Measurements from ENCODE around the gene GABARAPL2.

- TF ChIP-seq, protein P1, sequence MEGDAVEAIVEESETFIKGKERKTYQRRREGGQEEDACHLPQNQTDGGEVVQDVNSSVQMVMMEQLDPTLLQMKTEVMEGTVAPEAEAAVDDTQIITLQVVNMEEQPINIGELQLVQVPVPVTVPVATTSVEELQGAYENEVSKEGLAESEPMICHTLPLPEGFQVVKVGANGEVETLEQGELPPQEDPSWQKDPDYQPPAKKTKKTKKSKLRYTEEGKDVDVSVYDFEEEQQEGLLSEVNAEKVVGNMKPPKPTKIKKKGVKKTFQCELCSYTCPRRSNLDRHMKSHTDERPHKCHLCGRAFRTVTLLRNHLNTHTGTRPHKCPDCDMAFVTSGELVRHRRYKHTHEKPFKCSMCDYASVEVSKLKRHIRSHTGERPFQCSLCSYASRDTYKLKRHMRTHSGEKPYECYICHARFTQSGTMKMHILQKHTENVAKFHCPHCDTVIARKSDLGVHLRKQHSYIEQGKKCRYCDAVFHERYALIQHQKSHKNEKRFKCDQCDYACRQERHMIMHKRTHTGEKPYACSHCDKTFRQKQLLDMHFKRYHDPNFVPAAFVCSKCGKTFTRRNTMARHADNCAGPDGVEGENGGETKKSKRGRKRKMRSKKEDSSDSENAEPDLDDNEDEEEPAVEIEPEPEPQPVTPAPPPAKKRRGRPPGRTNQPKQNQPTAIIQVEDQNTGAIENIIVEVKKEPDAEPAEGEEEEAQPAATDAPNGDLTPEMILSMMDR (IDR thresholded peaks at IDR 0.05; ENCODE audit: low read depth, low read length) = no peak
- TF ChIP-seq POLR2A (IDR thresholded peaks at IDR 0.05; ENCODE audit: extremely low read depth, insufficient read length) = peak; percentile 74
- TF ChIP-seq MYC (IDR thresholded peaks at IDR 0.05; ENCODE audit: low read depth, low read length) = no peak
Measured at GRCh38 chr16:75566040-75566757, at the start of gene GABARAPL2.

Data from NB4 (cell line).